ENCODE results near the gene RPL29. TPM values are rescaled to one million over a fixed set of nuclear protein-coding genes. Genes with fewer than 3 reads are reported as not detected.
A peak's percentile ranks its signal among the peaks of the same experiment; 100 is the strongest.

Gene RPL29
- total RNA-seq, 1 donor from 2014 or later: 1,532 TPM

DNA sequence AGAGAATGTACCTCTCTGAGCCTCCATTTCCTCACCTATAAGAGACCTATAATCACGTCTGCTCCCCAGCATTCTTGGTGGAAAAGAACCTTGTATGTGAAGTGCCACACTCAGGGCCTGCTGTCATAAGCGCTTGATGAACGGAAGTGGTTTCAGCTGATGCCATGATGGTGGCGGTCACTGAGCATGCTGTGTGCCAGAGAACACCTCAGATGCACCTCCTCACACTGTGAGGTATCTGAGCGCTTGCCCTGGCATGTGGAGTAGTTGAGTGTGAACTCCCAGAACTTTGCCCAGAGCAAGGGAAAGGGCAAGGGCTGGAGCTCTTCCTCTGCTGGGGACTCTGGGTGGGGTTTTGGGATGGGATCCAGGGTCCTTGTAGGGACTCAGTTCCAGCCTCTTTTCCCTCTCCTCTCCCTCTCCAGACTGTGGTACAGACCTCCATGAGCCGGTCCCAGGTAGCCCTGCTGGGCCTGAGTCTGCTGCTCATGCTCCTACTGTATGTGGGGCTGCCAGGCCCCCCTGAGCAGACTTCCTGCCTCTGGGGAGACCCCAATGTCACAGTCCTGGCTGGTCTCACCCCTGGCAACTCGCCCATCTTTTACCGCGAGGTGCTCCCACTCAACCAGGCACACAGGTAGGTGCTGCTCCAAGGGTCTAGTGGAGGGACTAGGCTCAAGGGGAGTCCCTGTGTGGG lies 18.1 kb downstream of the RPL29 start:
- H3K4me3 ChIP-seq (ENCODE audit: low read length in 3 of 3): no peak overlapping the region
- H3K27ac ChIP-seq (ENCODE audit: low read depth, low read length): no peak overlapping the region
- no peak overlapping the region for H3K9ac ChIP-seq (ENCODE audit: low read depth in 1 of 3, low read length in 3 of 3)
- H3K4me1 ChIP-seq (ENCODE audit: control insufficient read depth in 3 of 3, insufficient read depth in 3 of 3, low read length in 3 of 3): peaks cover 27 to 39% (median 29%) of the 10 kb centered on the region in 3 donors
- H3K27me3 ChIP-seq (ENCODE audit: control insufficient read depth in 3 of 3, insufficient read depth in 3 of 3, low read length in 3 of 3): no peaks in the 10 kb centered on the region
- H3K36me3 ChIP-seq (ENCODE audit: control insufficient read depth in 3 of 3, insufficient read depth in 3 of 3, low read length in 3 of 3): peaks cover 3 to 9% (median 8%) of the 10 kb centered on the region in 3 donors
- no peaks in the 10 kb centered on the region for H3K9me3 ChIP-seq (ENCODE audit: control insufficient read depth in 3 of 3, low read length in 3 of 3)

DNA sequence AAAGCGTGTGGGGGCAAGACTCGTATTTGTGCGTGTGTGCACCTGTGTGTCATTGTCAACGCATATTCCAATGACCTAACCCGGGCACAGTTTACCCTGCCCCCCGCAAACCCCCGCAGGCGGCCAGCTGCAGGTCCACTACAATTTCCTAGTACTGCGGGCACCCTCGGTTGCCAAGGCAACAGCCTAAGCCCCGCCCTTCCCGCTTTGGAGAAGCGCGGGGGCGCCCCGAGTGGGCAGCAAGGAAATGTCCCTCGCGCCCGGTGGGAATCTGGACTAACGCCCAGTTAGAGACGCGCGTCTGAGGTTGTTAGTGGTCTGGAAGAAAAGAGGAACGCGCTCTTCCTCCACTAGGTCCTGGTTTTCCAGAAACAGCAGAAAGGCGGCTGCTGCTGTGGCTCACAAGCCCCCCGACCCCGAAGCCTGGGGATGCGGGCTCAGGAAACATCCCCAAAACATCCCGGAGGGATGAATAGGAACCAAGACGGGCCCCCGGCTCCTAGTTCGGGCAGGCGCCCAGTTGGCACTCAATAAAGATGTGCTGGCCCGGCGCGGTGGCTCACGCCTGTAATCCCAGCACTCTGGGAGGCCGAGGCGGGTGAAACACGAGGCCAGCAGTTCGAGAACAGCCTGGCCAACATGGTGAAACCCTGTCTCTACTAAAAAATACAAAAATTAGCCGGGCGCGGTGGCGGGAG lies 19.7 kb downstream of the RPL29 start:
- peak overlapping the region; percentile 76 to 97 (median 95) for H3K4me3 ChIP-seq (ENCODE audit: low read length in 3 of 3)
- H3K27me3 ChIP-seq (ENCODE audit: control insufficient read depth in 3 of 3, insufficient read depth in 3 of 3, low read length in 3 of 3): no peaks in the 10 kb centered on the region
- peaks cover 3 to 9% (median 5%) of the 10 kb centered on the region in 3 donors for H3K36me3 ChIP-seq (ENCODE audit: control insufficient read depth in 3 of 3, insufficient read depth in 3 of 3, low read length in 3 of 3)
- no peak overlapping the region for H3K27ac ChIP-seq (ENCODE audit: low read depth, low read length)
- peak overlapping the region in 2 of 3 donors; percentile 92 to 100 for H3K9ac ChIP-seq (ENCODE audit: low read depth in 1 of 3, low read length in 3 of 3)
- H3K4me1 ChIP-seq (ENCODE audit: control insufficient read depth in 3 of 3, insufficient read depth in 3 of 3, low read length in 3 of 3): peaks cover 21 to 35% (median 24%) of the 10 kb centered on the region in 3 donors
- no peaks in the 10 kb centered on the region for H3K9me3 ChIP-seq (ENCODE audit: control insufficient read depth in 3 of 3, low read length in 3 of 3)

DNA sequence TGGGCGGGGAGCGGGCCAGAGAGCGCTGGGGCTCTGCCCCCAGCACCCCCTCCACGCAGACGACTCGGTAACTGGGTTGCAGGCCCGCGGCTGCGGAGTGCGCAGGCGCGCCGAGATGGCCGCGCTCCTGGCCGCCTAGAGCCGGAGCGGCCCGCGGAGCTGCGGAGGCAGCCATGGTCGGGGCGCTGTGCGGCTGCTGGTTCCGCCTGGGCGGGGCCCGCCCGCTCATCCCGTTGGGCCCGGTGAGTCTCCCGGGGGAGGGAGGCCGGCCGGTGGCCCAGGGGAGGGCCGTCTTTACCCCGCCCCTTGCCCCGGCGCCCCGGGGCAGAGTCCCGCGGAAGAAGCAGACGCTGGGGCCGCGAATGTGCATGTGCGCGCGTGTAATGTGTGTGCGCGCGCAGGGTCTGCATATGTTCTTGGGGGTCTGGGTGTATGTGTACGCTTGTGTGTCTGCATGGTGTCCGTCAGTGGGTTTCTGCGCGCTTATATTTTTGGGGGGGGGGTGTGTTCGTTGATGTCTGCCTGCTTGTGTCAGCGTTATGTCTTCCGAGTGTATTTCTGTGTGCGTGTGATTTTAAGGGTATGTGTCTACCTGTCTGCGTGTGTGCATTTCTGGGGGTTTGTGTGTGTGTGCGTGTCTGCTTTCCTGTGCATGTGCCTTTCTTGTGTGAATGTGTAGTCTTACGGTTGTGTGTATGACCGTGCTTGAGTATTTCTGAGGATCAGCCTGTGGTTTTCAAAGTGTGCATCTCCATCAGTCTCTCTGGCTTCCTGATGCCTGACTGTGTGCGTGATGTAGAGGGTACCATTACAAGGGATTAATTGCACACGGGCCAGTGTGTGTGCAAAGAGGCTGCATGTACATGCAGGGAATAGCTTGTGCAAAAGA lies 20.5 kb downstream of the RPL29 start, which contains the start of gene ABHD14A:
ABHD14A (plus strand) TSS at position 102 of the 889 bp plus-strand sequence; CDS start at position 174, 72 bp downstream.
- Histone ChIP-seq H3K4me1 (ENCODE audit: control insufficient read depth in 3 of 3, insufficient read depth in 3 of 3, low read length in 3 of 3) (peaks cover 29 to 37% (median 32%) of the 10 kb centered on the region in 3 donors), H3K9ac (ENCODE audit: low read depth in 1 of 3, low read length in 3 of 3) (peak within 1 kb of the TSS; percentile 92 to 100 (median 98)), H3K27ac (ENCODE audit: low read depth, low read length) (peak within 1 kb of the TSS; percentile 98)

DNA sequence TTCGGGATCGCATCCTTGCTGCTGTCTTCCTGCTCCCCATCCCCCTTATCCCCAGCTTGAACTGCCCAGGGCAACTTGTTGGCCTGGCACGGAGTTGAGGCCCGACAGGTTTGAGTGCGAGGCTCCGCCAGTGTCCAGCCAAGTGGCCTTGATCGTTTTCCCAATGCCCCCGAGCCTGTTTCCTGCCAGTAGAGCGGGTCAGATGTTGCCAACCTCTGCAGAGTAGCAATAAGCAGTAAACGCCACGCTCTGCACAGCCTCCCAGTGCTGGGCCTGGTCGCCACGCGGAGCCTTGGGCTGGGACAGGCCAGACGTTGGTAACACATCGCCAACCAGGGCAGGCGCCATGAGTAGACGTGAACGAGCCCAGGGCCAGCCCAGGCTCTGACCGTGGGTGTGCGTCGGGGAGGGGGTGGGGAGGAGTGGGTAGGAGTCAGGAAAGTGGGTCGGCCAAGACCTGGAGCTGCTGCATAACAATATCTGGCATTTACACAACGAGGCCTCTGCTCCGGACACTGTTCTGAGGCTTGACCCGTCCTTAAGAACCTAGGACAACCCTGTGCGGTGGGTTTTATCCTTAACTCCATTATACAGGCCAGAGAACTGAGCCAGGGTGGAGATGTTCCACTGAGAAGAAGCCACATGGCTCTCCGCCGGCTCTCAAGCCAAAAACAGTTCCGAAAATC lies 21.3 kb downstream of the RPL29 start:
- H3K9me3 ChIP-seq (ENCODE audit: control insufficient read depth in 3 of 3, low read length in 3 of 3): no peaks in the 10 kb centered on the region
- H3K27ac ChIP-seq (ENCODE audit: low read depth, low read length): peak overlapping the region; percentile 98
- peaks cover 36 to 45% (median 39%) of the 10 kb centered on the region in 3 donors for H3K4me1 ChIP-seq (ENCODE audit: control insufficient read depth in 3 of 3, insufficient read depth in 3 of 3, low read length in 3 of 3)
- no peaks in the 10 kb centered on the region for H3K27me3 ChIP-seq (ENCODE audit: control insufficient read depth in 3 of 3, insufficient read depth in 3 of 3, low read length in 3 of 3)
- peak overlapping the region; percentile 92 to 100 (median 98) for H3K9ac ChIP-seq (ENCODE audit: low read depth in 1 of 3, low read length in 3 of 3)
- H3K36me3 ChIP-seq (ENCODE audit: control insufficient read depth in 3 of 3, insufficient read depth in 3 of 3, low read length in 3 of 3): peaks cover 0 to 3% (median 0%) of the 10 kb centered on the region in 3 donors
- peak overlapping the region; percentile 76 to 97 (median 95) for H3K4me3 ChIP-seq (ENCODE audit: low read length in 3 of 3)

More for the DNA sequence above, 20.5 kb downstream of the RPL29 start, which contains the start of gene ABHD14A:
- no peaks in the 10 kb centered on the region for H3K27me3 ChIP-seq (ENCODE audit: control insufficient read depth in 3 of 3, insufficient read depth in 3 of 3, low read length in 3 of 3)
- peak within 1 kb of the TSS; percentile 76 to 97 (median 95) for H3K4me3 ChIP-seq (ENCODE audit: low read length in 3 of 3)
- H3K36me3 ChIP-seq (ENCODE audit: control insufficient read depth in 3 of 3, insufficient read depth in 3 of 3, low read length in 3 of 3): peaks cover 0 to 2% (median 1%) of the 10 kb centered on the region in 3 donors
- no peaks in the 10 kb centered on the region for H3K9me3 ChIP-seq (ENCODE audit: control insufficient read depth in 3 of 3, low read length in 3 of 3)

DNA sequence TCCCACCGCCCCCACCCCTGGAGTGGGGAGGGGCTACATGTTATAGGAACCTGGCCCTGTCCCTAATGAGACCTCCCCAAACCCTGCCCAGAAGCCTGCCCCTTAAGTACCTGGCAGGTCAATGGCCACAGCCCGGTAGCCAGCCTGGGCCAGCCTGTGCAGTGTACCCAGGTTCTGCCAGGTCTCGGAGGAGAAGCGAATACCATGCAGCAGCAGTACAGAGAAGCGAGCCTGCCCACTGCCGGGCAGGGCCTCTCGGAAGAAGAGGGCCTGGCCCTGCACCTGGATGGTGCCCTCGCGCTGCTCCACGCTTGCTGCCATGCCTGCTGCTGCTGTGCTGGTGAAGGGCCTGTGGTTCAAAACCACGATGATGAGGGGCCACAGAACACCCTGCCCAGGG lies 24.3 kb downstream of the RPL29 start:
- Histone ChIP-seq H3K9ac (ENCODE audit: low read depth in 1 of 3, low read length in 3 of 3) (peak overlapping the region in 1 of 3 donors; percentile 57), H3K27ac (ENCODE audit: low read depth, low read length) (no peak overlapping the region), H3K4me3 (ENCODE audit: low read length in 3 of 3) (no peak overlapping the region), H3K4me1 (ENCODE audit: control insufficient read depth in 3 of 3, insufficient read depth in 3 of 3, low read length in 3 of 3) (peaks cover 55 to 67% (median 56%) of the 10 kb centered on the region in 3 donors), H3K27me3 (ENCODE audit: control insufficient read depth in 3 of 3, insufficient read depth in 3 of 3, low read length in 3 of 3) (no peaks in the 10 kb centered on the region), H3K36me3 (ENCODE audit: control insufficient read depth in 3 of 3, insufficient read depth in 3 of 3, low read length in 3 of 3) (peaks cover 0 to 3% (median 2%) of the 10 kb centered on the region in 3 donors), H3K9me3 (ENCODE audit: control insufficient read depth in 3 of 3, low read length in 3 of 3) (no peaks in the 10 kb centered on the region)

DNA sequence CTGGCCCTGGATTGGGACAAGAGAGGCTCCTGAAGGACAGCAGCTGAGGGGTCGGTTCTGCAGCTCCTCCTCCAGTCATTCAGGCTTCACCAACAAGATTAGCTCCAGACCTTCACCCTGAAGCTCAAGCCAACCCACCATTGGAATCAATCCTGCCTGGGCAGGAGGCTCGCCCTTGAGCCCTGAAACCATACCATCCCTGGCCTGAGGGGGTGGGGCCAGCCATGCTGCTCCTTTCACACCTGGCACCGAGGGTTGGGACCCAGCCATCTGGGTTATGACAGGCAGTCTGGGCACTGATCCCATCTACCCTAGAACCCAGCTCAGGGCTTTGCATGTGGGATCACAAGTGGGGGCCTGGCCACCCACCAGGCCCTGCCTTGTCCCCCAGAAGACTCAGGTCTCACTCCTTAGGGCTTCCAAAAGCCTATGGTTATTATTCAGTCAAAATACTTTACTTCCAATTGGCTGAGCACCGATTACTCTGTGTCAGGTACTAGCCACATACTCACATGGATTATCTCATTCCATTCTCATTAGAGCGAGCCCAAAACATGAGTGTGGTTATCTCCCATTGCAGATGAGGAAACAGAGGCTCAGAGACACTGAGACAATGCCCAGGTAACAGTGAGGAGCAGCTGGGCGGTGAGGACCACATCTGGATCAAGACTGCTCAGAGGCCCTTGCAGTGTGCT lies 24.9 kb downstream of the RPL29 start:
- H3K4me3 ChIP-seq (ENCODE audit: low read length in 3 of 3): no peak overlapping the region
- no peaks in the 10 kb centered on the region for H3K27me3 ChIP-seq (ENCODE audit: control insufficient read depth in 3 of 3, insufficient read depth in 3 of 3, low read length in 3 of 3)
- H3K27ac ChIP-seq (ENCODE audit: low read depth, low read length): peak overlapping the region; percentile 19
- no peaks in the 10 kb centered on the region for H3K9me3 ChIP-seq (ENCODE audit: control insufficient read depth in 3 of 3, low read length in 3 of 3)
- H3K9ac ChIP-seq (ENCODE audit: low read depth in 1 of 3, low read length in 3 of 3): peak overlapping the region in 1 of 3 donors; percentile 50
- peaks cover 59 to 70% (median 60%) of the 10 kb centered on the region in 3 donors for H3K4me1 ChIP-seq (ENCODE audit: control insufficient read depth in 3 of 3, insufficient read depth in 3 of 3, low read length in 3 of 3)
- peaks cover 0 to 3% (median 2%) of the 10 kb centered on the region in 3 donors for H3K36me3 ChIP-seq (ENCODE audit: control insufficient read depth in 3 of 3, insufficient read depth in 3 of 3, low read length in 3 of 3)

DNA sequence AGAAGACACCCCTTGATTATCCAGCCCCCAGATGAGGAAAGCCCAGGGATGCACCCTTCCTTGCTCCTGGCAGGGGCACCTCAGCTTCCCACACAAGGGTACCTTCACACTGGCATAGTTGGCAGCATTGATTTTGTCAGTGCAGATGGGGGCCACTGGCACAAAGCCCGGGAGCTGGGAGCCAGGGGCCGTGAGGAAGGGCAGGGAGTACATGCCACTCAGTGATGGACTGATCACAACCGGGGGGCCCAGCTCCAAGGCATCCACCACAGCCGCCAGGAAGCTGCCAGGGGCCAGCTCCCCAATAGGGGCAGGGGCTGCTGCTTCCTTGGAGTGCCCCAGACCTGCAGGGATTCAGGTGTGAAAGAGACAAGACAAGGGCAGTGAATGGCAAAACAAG lies 25.9 kb downstream of the RPL29 start:
- H3K27me3 ChIP-seq (ENCODE audit: control insufficient read depth in 3 of 3, insufficient read depth in 3 of 3, low read length in 3 of 3): no peaks in the 10 kb centered on the region
- peak overlapping the region in 2 of 3 donors; percentile 30 to 50 for H3K9ac ChIP-seq (ENCODE audit: low read depth in 1 of 3, low read length in 3 of 3)
- H3K27ac ChIP-seq (ENCODE audit: low read depth, low read length): peak overlapping the region; percentile 19
- peaks cover 61 to 73% (median 63%) of the 10 kb centered on the region in 3 donors for H3K4me1 ChIP-seq (ENCODE audit: control insufficient read depth in 3 of 3, insufficient read depth in 3 of 3, low read length in 3 of 3)
- peaks cover 0 to 3% (median 2%) of the 10 kb centered on the region in 3 donors for H3K36me3 ChIP-seq (ENCODE audit: control insufficient read depth in 3 of 3, insufficient read depth in 3 of 3, low read length in 3 of 3)
- H3K4me3 ChIP-seq (ENCODE audit: low read length in 3 of 3): no peak overlapping the region
- no peaks in the 10 kb centered on the region for H3K9me3 ChIP-seq (ENCODE audit: control insufficient read depth in 3 of 3, low read length in 3 of 3)

DNA sequence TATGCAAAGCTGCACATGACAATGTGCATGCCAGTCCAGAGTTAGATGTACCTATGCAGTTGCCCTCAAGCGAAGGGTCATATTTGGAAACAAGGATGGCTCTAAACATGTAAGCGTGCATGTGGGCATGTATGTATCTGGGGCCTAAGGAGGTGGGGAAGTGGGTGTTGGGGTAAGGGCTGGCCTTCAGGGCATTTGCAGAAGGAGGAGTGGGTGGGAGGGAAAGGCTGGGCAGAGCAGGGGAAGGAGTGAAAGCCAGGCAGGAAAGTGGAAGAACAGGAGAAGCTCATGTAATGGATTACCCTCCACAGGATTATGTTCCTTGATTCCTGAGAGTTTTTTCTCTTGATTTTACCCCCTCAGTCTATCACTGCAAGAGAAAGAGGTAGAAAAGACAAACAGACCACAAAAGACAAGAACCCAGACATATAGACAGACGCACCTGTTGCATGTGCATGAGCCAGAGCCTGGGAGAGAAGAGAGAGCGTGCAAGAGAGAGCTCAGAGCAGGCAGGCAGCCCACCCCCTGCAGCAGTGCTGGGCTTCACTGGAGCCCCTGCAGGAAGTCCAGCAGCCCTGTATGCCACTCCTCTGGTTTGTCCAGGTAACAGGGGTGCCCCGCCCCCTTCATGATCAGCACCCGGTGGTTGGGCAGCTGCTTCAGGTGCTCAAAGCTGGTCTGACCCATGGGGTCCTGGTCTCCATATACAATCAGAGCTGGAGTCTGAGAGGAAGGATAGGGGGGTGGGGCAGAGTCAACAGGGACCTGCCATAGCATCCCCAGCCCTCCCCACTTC lies 26.6 kb downstream of the RPL29 start:
- H3K9me3 ChIP-seq (ENCODE audit: control insufficient read depth in 3 of 3, low read length in 3 of 3): no peaks in the 10 kb centered on the region
- H3K4me1 ChIP-seq (ENCODE audit: control insufficient read depth in 3 of 3, insufficient read depth in 3 of 3, low read length in 3 of 3): peaks cover 61 to 73% (median 62%) of the 10 kb centered on the region in 3 donors
- no peaks in the 10 kb centered on the region for H3K27me3 ChIP-seq (ENCODE audit: control insufficient read depth in 3 of 3, insufficient read depth in 3 of 3, low read length in 3 of 3)
- no peak overlapping the region for H3K27ac ChIP-seq (ENCODE audit: low read depth, low read length)
- peak overlapping the region in 1 of 3 donors; percentile 45 for H3K9ac ChIP-seq (ENCODE audit: low read depth in 1 of 3, low read length in 3 of 3)
- H3K36me3 ChIP-seq (ENCODE audit: control insufficient read depth in 3 of 3, insufficient read depth in 3 of 3, low read length in 3 of 3): peaks cover 0 to 3% (median 2%) of the 10 kb centered on the region in 3 donors
- H3K4me3 ChIP-seq (ENCODE audit: low read length in 3 of 3): no peak overlapping the region
